Stomach (tissue), 9 donors: ENCODE data around the gene ACOXL. TPM values are rescaled to one million over a fixed set of nuclear protein-coding genes. Genes with fewer than 3 reads are reported as not detected.

Experiments used
- DNase-seq, 2 donors: peaks; one replicate each; pipeline versions ENCODE4 v3.0.0 to v3.0.0-alpha.2; 2013 to 2019
- H3K27ac ChIP-seq, 5 donors: fragments of 200-600 bp in 4 of 5; sonication (generic) in 4 of 5; one replicate each; pipeline ENCODE4 v1.5.1; 2013 to 2019; ENCODE audit warnings: mild to moderate bottlenecking in 1 of 5, moderate library complexity in 1 of 5
- H3K27me3 ChIP-seq, 3 donors: fragments of 200-600 bp; sonication (generic); one replicate each; pipeline ENCODE4 v1.5.1; 2017 to 2019; ENCODE audit warnings: mixed run types in 1 of 3
- H3K36me3 ChIP-seq, 4 donors: fragments of 200-600 bp; sonication (generic); 1 replicate in 3 of 4; 2 replicates in 1 of 4; pipeline ENCODE4 v1.5.1; 2016 to 2019
- H3K4me1 ChIP-seq, 4 donors: fragments of 200-600 bp; sonication (generic); one replicate each; pipeline ENCODE4 v1.5.1; 2016 to 2019
- H3K4me3 ChIP-seq, 4 donors: fragments of 200-600 bp; sonication (generic) in 3 of 4; one replicate each; pipeline ENCODE4 v1.5.1; 2016 to 2019; ENCODE audit warnings: mild to moderate bottlenecking in 1 of 4
- H3K9me3 ChIP-seq, 4 donors: fragments of 200-600 bp; sonication (generic); one replicate each; pipeline ENCODE4 v1.5.1; 2016 to 2019
- CTCF ChIP-seq, 7 experiments: fragments of 450-650 bp in 4 of 7; fragments of 200-600 bp in 3 of 7; sonication (generic) in 3 of 7; IDR thresholded peaks; one replicate each; pipeline ENCODE4 v1.5.1; 2016 to 2019; ENCODE audit warnings: antibody characterized with exemption in 7 of 7, control low read depth in 2 of 7, mild to moderate bottlenecking in 1 of 7
- EP300 ChIP-seq: sonication (generic); formaldehyde crosslinking; IDR thresholded peaks from one replicate; pipeline ENCODE4 v1.6.1; 2017; ENCODE audit warnings: antibody characterized with exemption
- POLR2A ChIP-seq, 4 donors: fragments of 450-650 bp; IDR thresholded peaks; one replicate each; pipeline ENCODE4 v1.6.1; 2016; ENCODE audit warnings: antibody characterized with exemption in 4 of 4, control low read depth in 2 of 4, mild to moderate bottlenecking in 1 of 4, moderate library complexity in 1 of 4
- POLR2AphosphoS5 ChIP-seq, 3 donors: sonication (generic); formaldehyde crosslinking; IDR thresholded peaks; one replicate each; pipeline ENCODE4 v1.6.1; 2016; ENCODE audit warnings: antibody characterized with exemption in 3 of 3
- WGBS, 5 donors: extraction: QIAGEN DNeasy Blood & Tissue Kit in 3 of 5; methylation state at CpG; one replicate each; pipeline versions ENCODE4 v1.1.5 to v1.1.7; 2013 to 2018; 5-methylcytosine and 5-hydroxymethylcytosine counted together
- intact Hi-C: fragments of 100-400 bp; cut with DNase I; formaldehyde crosslinking; loops from one replicate; pipeline ENCODE4 v1.15.1; 2023; ENCODE audit warnings: low total_unique reads
- polyA plus RNA-seq, 3 donors: library from polyadenylated mRNA; stranded (reverse); fragments of 200-250 nt; gene quantifications; one replicate each; pipeline ENCODE4 v1.2.3, GENCODE V29; 2013
- total RNA-seq, 5 donors: library from RNA; depleted of rRNA; stranded (reverse); fragments of >200 nt; gene quantifications; one replicate each; pipeline versions ENCODE4 v1.1.0 to v1.2.3, GENCODE V29; 2014 to 2016
- donor health status: healthy with polysubstance abuse.
- donor health status: Bipolar disorder and iron deficiency.
- donor health status: healthy.

Gene ACOXL
- total and polyA plus RNA-seq, 8 donors = 0.10 to 1.3 (median 0.45) TPM; not detected in 3

DNA sequence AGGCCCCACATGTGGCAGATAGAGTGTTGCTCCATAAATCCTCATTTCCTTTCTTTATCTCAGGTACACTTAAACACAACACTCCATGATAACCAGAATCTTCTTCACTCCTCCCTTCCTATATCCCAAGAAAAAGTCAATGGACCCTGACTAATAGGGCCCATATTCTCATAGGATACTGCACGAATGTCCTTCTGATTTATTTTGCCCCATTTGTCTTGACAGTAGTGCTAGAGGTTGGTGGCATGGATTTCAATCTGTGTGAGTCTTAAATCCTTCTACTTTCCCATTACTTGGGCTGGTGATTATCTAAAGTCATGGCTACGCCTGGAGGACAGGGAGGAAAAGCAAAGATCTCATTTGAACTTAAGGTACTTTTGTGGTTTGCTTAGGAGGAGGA is 156.0 kb downstream of the ACOXL start:
- DNase-seq = no peak
- no peaks in the 10 kb centered on the region for H3K4me1 ChIP-seq
- no peak overlapping the region for H3K4me3 ChIP-seq
- H3K27ac ChIP-seq = no peak overlapping the region
- no peaks in the 10 kb centered on the region for H3K27me3 ChIP-seq
- intact Hi-C loops = no loop called here
- no peaks in the 10 kb centered on the region for H3K36me3 ChIP-seq
- TF ChIP-seq CTCF (IDR thresholded peaks at IDR 0.05) = no peak
- WGBS, 5 donors = 72 to 92% (median 81%) methylated on average over 2 of the region's 2 CpGs
- no peaks in the 10 kb centered on the region for H3K9me3 ChIP-seq

GRCh38 chr2:110891626-110892025 is 159.3 kb downstream of the ACOXL start:
- no peaks in the 10 kb centered on the region for H3K4me1 ChIP-seq

GRCh38 chr2:110896226-110896625 is 163.9 kb downstream of the ACOXL start:
- peaks cover 0 to 11% (median 0%) of the 10 kb centered on the region in 4 donors for H3K9me3 ChIP-seq
- WGBS, 5 donors = 55 to 83% (median 77%) methylated on average over 3 of the region's 3 CpGs
- H3K4me3 ChIP-seq = no peak overlapping the region
- H3K27ac ChIP-seq = no peak overlapping the region
- DNase-seq = no peak
- intact Hi-C loops = no loop called here
- no peaks in the 10 kb centered on the region for H3K36me3 ChIP-seq
- H3K27me3 ChIP-seq = peaks cover 0 to 8% (median 0%) of the 10 kb centered on the region in 3 donors
- H3K4me1 ChIP-seq = no peaks in the 10 kb centered on the region
- no peak for TF ChIP-seq EP300
- no peak for TF ChIP-seq CTCF (IDR thresholded peaks at IDR 0.05)

More at GRCh38 chr2:110891626-110892025, 159.3 kb downstream of the ACOXL start:
- DNase-seq = no peak
- intact Hi-C loops = no loop called here
- WGBS, 5 donors = 0% methylated on average over 1 of the region's 1 CpG
- peaks cover 0 to 11% (median 0%) of the 10 kb centered on the region in 4 donors for H3K9me3 ChIP-seq
- no peak overlapping the region for H3K4me3 ChIP-seq
- H3K27me3 ChIP-seq = peaks cover 0 to 8% (median 0%) of the 10 kb centered on the region in 3 donors
- no peaks in the 10 kb centered on the region for H3K36me3 ChIP-seq
- TF ChIP-seq POLR2AphosphoS5 (IDR thresholded peaks at IDR 0.05) (no peak), POLR2A (IDR thresholded peaks at IDR 0.05) (no peak), CTCF (IDR thresholded peaks at IDR 0.05) (no peak), EP300 (no peak)
- no peak overlapping the region for H3K27ac ChIP-seq

GRCh38 chr2:110897966-110898365 is 165.6 kb downstream of the ACOXL start:
- 39 to 74% (median 67%) methylated on average over 2 of the region's 2 CpGs for WGBS, 5 donors
- no peak overlapping the region for H3K4me3 ChIP-seq

More at GRCh38 chr2:110897966-110898365, 165.6 kb downstream of the ACOXL start:
- H3K4me1 ChIP-seq = no peaks in the 10 kb centered on the region
- no peak for DNase-seq
- H3K27ac ChIP-seq = no peak overlapping the region
- TF ChIP-seq POLR2A (IDR thresholded peaks at IDR 0.05) = no peak
- TF ChIP-seq CTCF (IDR thresholded peaks at IDR 0.05) = no peak
- TF ChIP-seq EP300 = no peak
- TF ChIP-seq POLR2AphosphoS5 (IDR thresholded peaks at IDR 0.05) = no peak
- intact Hi-C loops = no loop called here
- peaks cover 0 to 11% (median 0%) of the 10 kb centered on the region in 4 donors for H3K9me3 ChIP-seq
- no peaks in the 10 kb centered on the region for H3K36me3 ChIP-seq
- peaks cover 0 to 8% (median 0%) of the 10 kb centered on the region in 3 donors for H3K27me3 ChIP-seq
